NCI-H2196 (cell line): ENCODE measurements around the gene TTC28.

Experiments
- DNase-seq: peaks from one replicate; lab custom pipeline; 2025; ENCODE audit not compliant: unreplicated experiment; lab: John Stamatoyannopoulos, UW

TTC28 gene

GRCh38 chr22:28147401-28147800 is 532.2 kb downstream of the TTC28 start:
- no peak for DNase-seq

- no peak for DNase-seq
These were observed 533.0 kb downstream of the TTC28 start for GRCh38 chr22:28146401-28147314.

- DNase-seq = no peak
These were observed 535.5 kb downstream of the TTC28 start for GRCh38 chr22:28143961-28144745.

- DNase-seq = no peak
These were observed 536.3 kb downstream of the TTC28 start for GRCh38 chr22:28143241-28143865.

- no peak for DNase-seq
These were observed 537.2 kb downstream of the TTC28 start for GRCh38 chr22:28142361-28142961.

- DNase-seq = no peak
These were observed 538.0 kb downstream of the TTC28 start for GRCh38 chr22:28141614-28142013.

GRCh38 chr22:28139961-28140360 is 539.7 kb downstream of the TTC28 start:
- DNase-seq = no peak

GRCh38 chr22:28139516-28139915 is 540.1 kb downstream of the TTC28 start:
- no peak for DNase-seq

GRCh38 chr22:28137036-28137435 is 542.6 kb downstream of the TTC28 start:
- no peak for DNase-seq

GRCh38 chr22:28132466-28132865 is 547.2 kb downstream of the TTC28 start:
- no peak for DNase-seq

- no peak for DNase-seq
These were observed 550.2 kb downstream of the TTC28 start for GRCh38 chr22:28129319-28129962.

- DNase-seq = no peak
These were observed 550.8 kb downstream of the TTC28 start for GRCh38 chr22:28128827-28129226.

GRCh38 chr22:28125799-28126198 is 553.8 kb downstream of the TTC28 start:
- no peak for DNase-seq

GRCh38 chr22:28123989-28124766 is 555.5 kb downstream of the TTC28 start:
- DNase-seq = no peak

GRCh38 chr22:28120691-28121592 is 558.7 kb downstream of the TTC28 start:
- DNase-seq = no peak

- no peak for DNase-seq
These were observed 560.5 kb downstream of the TTC28 start for GRCh38 chr22:28118957-28119631.

- no peak for DNase-seq
These were observed 563.4 kb downstream of the TTC28 start for GRCh38 chr22:28116219-28116673.

- DNase-seq = no peak
These were observed 564.2 kb downstream of the TTC28 start for GRCh38 chr22:28115426-28115825.
